SU-DHL-6 (cell line): ENCODE data around the gene NALF2.

Experiments used
- H2AFZ ChIP-seq: fragments of 200-600 bp; sonication (generic); 2 replicates; pipeline ENCODE4 v1.6.1; 2014; ENCODE audit warnings: low read depth, mild to moderate bottlenecking, moderate library complexity, mixed read lengths, antibody characterized with exemption, low read length; ENCODE audit not compliant: severe bottlenecking
- H3F3A ChIP-seq: fragments of 200-600 bp; shearing (Covaris generic); 2 replicates; pipeline ENCODE4 v1.6.0; 2016; ENCODE audit warnings: antibody characterized with exemption, mild to moderate bottlenecking; ENCODE audit not compliant: insufficient read depth
- H3K27ac ChIP-seq: fragments of 200-600 bp; sonication (generic); 2 replicates; pipeline ENCODE4 v1.5.1; 2016; ENCODE audit warnings: low read depth, mild to moderate bottlenecking, low read length, moderate library complexity, mixed read lengths
- H3K27me3 ChIP-seq: fragments of 200-600 bp; sonication (generic), shearing (Covaris generic); 2 replicates; pipeline ENCODE4 v1.6.0; 2014; ENCODE audit warnings: mild to moderate bottlenecking, low read length
- H3K36me3 ChIP-seq: fragments of 200-600 bp; sonication (generic); 2 replicates; pipeline ENCODE4 v1.6.1; 2014; ENCODE audit warnings: mild to moderate bottlenecking, low read length, mixed read lengths
- H3K4me2 ChIP-seq: fragments of 300-600, 200-600 bp; shearing (Covaris generic), sonication (generic); 2 replicates; pipeline ENCODE4 v1.6.0; 2014; ENCODE audit warnings: low read length, low read depth, mild to moderate bottlenecking; ENCODE audit not compliant: poor library complexity, severe bottlenecking
- H3K4me3 ChIP-seq: fragments of 200-600 bp; sonication (generic); 2 replicates; pipeline ENCODE4 v1.5.1; 2014; ENCODE audit warnings: antibody characterized with exemption, low read length, mild to moderate bottlenecking, mixed read lengths; ENCODE audit not compliant: insufficient read depth, poor library complexity, severe bottlenecking
- H3K79me2 ChIP-seq: fragments of 200-600 bp; sonication (generic); 2 replicates; pipeline ENCODE4 v1.6.1; 2014; ENCODE audit warnings: mild to moderate bottlenecking, low read length, moderate library complexity; ENCODE audit not compliant: insufficient read depth
- H3K9ac ChIP-seq: fragments of 200-600 bp; sonication (generic); 2 replicates; pipeline ENCODE4 v1.7.0; 2014; ENCODE audit warnings: mild to moderate bottlenecking, low read length
- H3K9me2 ChIP-seq: fragments of 200-600 bp; sonication (generic); replicated peaks from 2 replicates; pipeline ENCODE4 v1.6.1; 2014; ENCODE audit warnings: low read length; ENCODE audit not compliant: insufficient read depth
- H3K9me3 ChIP-seq: fragments of 200-600 bp; sonication (generic); 2 replicates; pipeline ENCODE4 v1.6.1; 2014; ENCODE audit warnings: low read length, mixed read lengths; ENCODE audit not compliant: insufficient read depth
- H4K20me1 ChIP-seq: fragments of 200-600 bp; sonication (generic); 2 replicates; pipeline ENCODE4 v1.6.1; 2014; ENCODE audit warnings: low read depth, mild to moderate bottlenecking, antibody characterized with exemption, low read length, moderate library complexity, mixed read lengths
- EZH2phosphoT487 ChIP-seq: fragments of 200-600 bp; sonication (generic), shearing (Covaris generic); conservative IDR thresholded peaks from 2 replicates; pipeline ENCODE4 v1.6.1; 2018; ENCODE audit warnings: mild to moderate bottlenecking, antibody characterized with exemption, low read length, moderate library complexity, mixed read lengths
- TF ChIP-seq, protein P1 (sequence below): fragments of 200-600 bp; sonication (generic); IDR thresholded peaks from one replicate; pipeline ENCODE4 v1.5.1; 2017; ENCODE audit warnings: antibody characterized with exemption, mild to moderate bottlenecking, low read length, moderate library complexity; ENCODE audit not compliant: insufficient read depth, poor library complexity, severe bottlenecking

NALF2 gene

DNA sequence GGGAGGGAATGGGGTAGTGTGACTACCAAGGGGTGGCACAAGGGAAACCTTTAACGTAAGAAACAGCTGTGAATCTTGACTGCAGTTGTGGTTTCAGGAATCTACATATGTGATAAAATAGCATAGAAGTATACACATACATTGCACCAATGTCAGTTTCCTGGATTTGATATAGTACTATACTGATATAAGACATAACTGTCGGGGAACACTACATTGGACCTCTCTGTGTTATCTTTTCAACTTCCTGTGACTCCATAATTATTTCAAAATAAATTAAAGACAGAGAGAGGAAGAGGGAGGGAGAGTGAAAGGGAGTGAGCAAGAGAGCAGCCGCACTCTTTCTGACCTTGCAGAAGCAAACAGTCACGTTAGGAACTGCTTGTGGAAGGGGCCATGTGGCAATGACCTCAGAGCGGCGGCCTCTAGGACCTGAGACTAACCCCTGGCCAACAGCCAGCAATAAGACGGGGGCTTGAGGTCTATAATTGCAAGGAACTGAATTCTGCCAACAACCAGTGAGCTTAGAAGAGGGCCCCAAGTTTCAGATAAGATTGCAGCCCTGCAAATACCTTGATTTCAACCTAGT is 47.4 kb downstream of the NALF2 start:
- Histone ChIP-seq H3K4me2 (no peak overlapping the region), H3K79me2 (no peaks in the 10 kb centered on the region), H3F3A (no peaks in the 10 kb centered on the region), H3K27ac (no peak overlapping the region), H3K36me3 (no peaks in the 10 kb centered on the region), H3K9me3 (no peaks in the 10 kb centered on the region), H3K9ac (no peak overlapping the region), H2AFZ (no peak overlapping the region), H3K9me2 (no peaks in the 10 kb centered on the region), H3K27me3 (no peaks in the 10 kb centered on the region), H3K4me3 (no peak overlapping the region), H4K20me1 (no peaks in the 10 kb centered on the region)
- no peak for TF ChIP-seq EZH2phosphoT487
- TF ChIP-seq, protein P1, sequence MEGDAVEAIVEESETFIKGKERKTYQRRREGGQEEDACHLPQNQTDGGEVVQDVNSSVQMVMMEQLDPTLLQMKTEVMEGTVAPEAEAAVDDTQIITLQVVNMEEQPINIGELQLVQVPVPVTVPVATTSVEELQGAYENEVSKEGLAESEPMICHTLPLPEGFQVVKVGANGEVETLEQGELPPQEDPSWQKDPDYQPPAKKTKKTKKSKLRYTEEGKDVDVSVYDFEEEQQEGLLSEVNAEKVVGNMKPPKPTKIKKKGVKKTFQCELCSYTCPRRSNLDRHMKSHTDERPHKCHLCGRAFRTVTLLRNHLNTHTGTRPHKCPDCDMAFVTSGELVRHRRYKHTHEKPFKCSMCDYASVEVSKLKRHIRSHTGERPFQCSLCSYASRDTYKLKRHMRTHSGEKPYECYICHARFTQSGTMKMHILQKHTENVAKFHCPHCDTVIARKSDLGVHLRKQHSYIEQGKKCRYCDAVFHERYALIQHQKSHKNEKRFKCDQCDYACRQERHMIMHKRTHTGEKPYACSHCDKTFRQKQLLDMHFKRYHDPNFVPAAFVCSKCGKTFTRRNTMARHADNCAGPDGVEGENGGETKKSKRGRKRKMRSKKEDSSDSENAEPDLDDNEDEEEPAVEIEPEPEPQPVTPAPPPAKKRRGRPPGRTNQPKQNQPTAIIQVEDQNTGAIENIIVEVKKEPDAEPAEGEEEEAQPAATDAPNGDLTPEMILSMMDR, result no peak

DNA sequence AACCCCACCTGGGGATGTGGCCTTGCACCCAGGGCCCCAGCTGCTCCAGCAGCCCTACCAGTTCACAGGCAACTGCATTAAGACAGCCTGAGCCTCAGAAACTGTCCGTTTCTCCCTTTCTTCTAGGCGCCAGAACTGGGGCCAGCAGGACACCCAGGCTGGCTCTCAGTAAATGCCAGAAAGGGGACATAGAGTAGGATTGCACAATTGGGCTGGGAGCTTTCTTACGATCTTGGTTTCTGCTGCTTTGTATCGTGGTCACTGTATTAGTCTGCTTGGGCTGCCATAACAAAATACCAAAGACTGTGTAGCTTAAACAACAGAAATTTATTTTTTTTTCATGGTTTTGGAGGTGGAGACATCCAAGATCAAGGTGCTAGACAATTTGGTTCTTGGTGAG is 48.4 kb downstream of the NALF2 start:
- Histone ChIP-seq H3K9me3 (no peaks in the 10 kb centered on the region), H3K9ac (no peak overlapping the region), H3K4me3 (no peak overlapping the region), H2AFZ (no peak overlapping the region), H3K79me2 (no peaks in the 10 kb centered on the region), H3K27me3 (no peaks in the 10 kb centered on the region), H3K9me2 (no peaks in the 10 kb centered on the region), H3K4me2 (no peak overlapping the region), H3F3A (no peaks in the 10 kb centered on the region), H3K27ac (no peak overlapping the region), H4K20me1 (no peaks in the 10 kb centered on the region), H3K36me3 (no peaks in the 10 kb centered on the region)
- TF ChIP-seq, protein P1, result no peak
